Thymus (tissue), 11 donors: Measurements from ENCODE around the gene NAT9. TPM values are rescaled to one million over a fixed set of nuclear protein-coding genes. Genes with fewer than 3 reads are reported as not detected.

ENCODE experiments used
- DNase-seq, 9 donors: peaks; one replicate each; pipeline ENCODE4 v3.0.0-alpha.2; 2013; ENCODE audit warnings: low spot score in 9 of 9, low read depth in 6 of 9, missing footprints in 1 of 9
- H3K27ac ChIP-seq, 2 donors: one replicate each; pipeline ENCODE4 v1.5.1; 2013; ENCODE audit warnings: control low read depth in 1 of 2, low read depth in 1 of 2, low read length in 1 of 2, mild to moderate bottlenecking in 1 of 2, moderate library complexity in 1 of 2
- H3K27me3 ChIP-seq, 2 donors: one replicate each; pipeline ENCODE4 v1.5.1; 2013; ENCODE audit warnings: low read length in 1 of 2; ENCODE audit not compliant: control insufficient read depth in 2 of 2, insufficient read depth in 1 of 2
- H3K36me3 ChIP-seq, 2 donors: one replicate each; pipeline ENCODE4 v1.5.1; 2013; ENCODE audit warnings: low read length in 1 of 2, mild to moderate bottlenecking in 1 of 2, moderate library complexity in 1 of 2; ENCODE audit not compliant: control insufficient read depth in 2 of 2, insufficient read depth in 2 of 2
- H3K4me1 ChIP-seq, 2 donors: one replicate each; pipeline ENCODE4 v1.5.1; 2013; ENCODE audit warnings: low read length in 2 of 2; ENCODE audit not compliant: control insufficient read depth in 2 of 2, insufficient read depth in 2 of 2
- H3K4me3 ChIP-seq, 2 donors: one replicate each; pipeline ENCODE4 v1.5.1; 2013; ENCODE audit warnings: low read length in 2 of 2, control low read depth in 1 of 2, mild to moderate bottlenecking in 1 of 2
- H3K9me3 ChIP-seq, 2 donors: one replicate each; pipeline ENCODE4 v1.5.1; 2013; ENCODE audit warnings: low read length in 1 of 2, mild to moderate bottlenecking in 1 of 2; ENCODE audit not compliant: control insufficient read depth in 2 of 2, insufficient read depth in 1 of 2
- WGBS: extraction: QIAGEN DNeasy Blood & Tissue Kit; methylation state at CpG from one replicate; pipeline ENCODE4 v1.1.7; 2013; 5-methylcytosine and 5-hydroxymethylcytosine counted together
- polyA plus RNA-seq: library from polyadenylated mRNA; stranded (reverse); fragments of 200-250 nt; gene quantifications from one replicate; pipeline ENCODE4 v1.2.3, GENCODE V29; 2013
- total RNA-seq: library from RNA; stranded (reverse); fragments of 120-200 nt; gene quantifications from one replicate; pipeline ENCODE4 v1.2.4, GENCODE V29; 2013
- donor health status: healthy.

Gene NAT9
- total and polyA plus RNA-seq, 2 donors: 17.8 to 31.1 TPM

DNA sequence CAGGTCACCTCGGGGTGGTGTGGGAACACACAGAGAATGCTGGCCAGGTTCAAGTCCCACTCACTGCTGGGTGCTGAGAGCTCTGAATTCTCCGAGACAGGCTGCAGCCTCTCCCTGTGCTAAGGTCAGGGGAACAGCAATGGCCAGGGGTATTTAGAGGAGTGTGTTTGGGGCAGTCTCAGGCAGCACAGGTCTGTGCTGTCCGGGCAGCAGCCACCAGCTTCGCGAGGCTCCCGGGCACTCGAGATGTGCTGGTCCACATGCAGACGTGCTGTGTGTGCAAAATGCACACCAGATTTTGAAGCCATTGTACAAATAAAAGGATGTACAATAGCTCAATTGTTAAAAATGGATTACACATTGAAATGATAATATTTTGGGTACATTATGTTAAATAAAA is 20.6 kb downstream of the NAT9 start:
- WGBS: 97% methylated on average over 8 of the region's 8 CpGs
- Histone ChIP-seq H3K4me3 (no peak overlapping the region), H3K9me3 (peaks cover 0 to 6% of the 10 kb centered on the region in 2 donors), H3K4me1 (peaks cover 56 to 76% of the 10 kb centered on the region in 2 donors), H3K36me3 (peaks cover 11 to 23% of the 10 kb centered on the region in 2 donors), H3K27me3 (no peaks in the 10 kb centered on the region), H3K27ac (no peak overlapping the region)
- DNase-seq: no peak

DNA sequence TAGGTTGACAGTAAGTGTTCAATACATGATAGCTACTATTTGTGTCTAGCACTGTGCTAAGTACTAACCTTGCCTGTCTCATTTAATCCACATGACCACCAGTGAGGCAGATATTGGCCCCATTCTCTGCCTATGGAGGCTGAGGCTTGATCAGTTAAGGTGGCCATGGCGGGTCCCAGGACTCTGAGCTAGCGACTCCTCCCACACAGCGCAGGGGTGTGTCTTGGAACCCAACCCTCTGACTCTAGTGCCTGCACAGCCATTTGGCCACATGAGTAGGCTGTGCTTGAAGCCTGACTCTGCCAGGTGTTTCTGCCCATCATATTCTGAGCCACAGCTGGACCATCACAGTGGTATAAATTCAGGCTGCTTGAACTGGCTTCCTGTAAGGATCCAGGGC is 21.3 kb downstream of the NAT9 start:
- WGBS: 95% methylated on average over 3 of the region's 3 CpGs
- no peak overlapping the region for H3K4me3 ChIP-seq
- no peak for DNase-seq
- no peaks in the 10 kb centered on the region for H3K27me3 ChIP-seq
- H3K27ac ChIP-seq: no peak overlapping the region
- peaks cover 0 to 6% of the 10 kb centered on the region in 2 donors for H3K9me3 ChIP-seq
- peaks cover 55 to 76% of the 10 kb centered on the region in 2 donors for H3K4me1 ChIP-seq
- H3K36me3 ChIP-seq: peaks cover 11 to 23% of the 10 kb centered on the region in 2 donors

DNA sequence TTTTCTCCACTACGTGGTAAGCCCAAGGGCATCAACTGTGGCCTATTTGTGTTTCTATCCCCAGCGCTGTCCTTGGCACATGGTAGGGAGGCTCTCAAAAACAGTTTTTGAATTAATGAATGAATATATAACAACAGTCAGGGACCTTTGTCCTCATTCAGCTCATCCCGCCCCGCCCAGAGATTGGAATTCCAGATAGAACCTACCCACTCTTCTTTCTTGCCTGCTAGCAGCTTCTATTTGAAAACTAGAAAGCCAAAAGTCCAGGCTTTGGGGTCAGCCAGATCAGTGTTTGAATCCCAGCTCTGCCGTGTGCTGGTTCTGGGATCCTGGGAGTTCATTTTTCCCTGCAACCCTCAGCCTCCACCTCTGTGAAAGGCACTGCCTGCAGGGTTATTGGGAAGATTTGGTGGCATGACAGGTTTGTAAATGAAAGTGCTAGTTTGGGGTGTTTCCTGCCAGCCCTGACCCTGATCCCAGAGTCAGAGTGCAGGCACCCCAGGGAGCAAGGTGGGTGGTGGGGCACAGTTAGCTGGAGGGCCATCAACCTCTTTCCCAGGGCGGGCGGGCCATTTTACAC is 23.2 kb downstream of the NAT9 start:
- peaks cover 0 to 4% of the 10 kb centered on the region in 2 donors for H3K27me3 ChIP-seq
- no peak for DNase-seq
- peaks cover 37 to 58% of the 10 kb centered on the region in 2 donors for H3K4me1 ChIP-seq
- H3K9me3 ChIP-seq: peaks cover 0 to 6% of the 10 kb centered on the region in 2 donors
- no peak overlapping the region for H3K27ac ChIP-seq
- WGBS: 97% methylated on average over 7 of the region's 7 CpGs
- peaks cover 11 to 23% of the 10 kb centered on the region in 2 donors for H3K36me3 ChIP-seq
- H3K4me3 ChIP-seq: no peak overlapping the region

DNA sequence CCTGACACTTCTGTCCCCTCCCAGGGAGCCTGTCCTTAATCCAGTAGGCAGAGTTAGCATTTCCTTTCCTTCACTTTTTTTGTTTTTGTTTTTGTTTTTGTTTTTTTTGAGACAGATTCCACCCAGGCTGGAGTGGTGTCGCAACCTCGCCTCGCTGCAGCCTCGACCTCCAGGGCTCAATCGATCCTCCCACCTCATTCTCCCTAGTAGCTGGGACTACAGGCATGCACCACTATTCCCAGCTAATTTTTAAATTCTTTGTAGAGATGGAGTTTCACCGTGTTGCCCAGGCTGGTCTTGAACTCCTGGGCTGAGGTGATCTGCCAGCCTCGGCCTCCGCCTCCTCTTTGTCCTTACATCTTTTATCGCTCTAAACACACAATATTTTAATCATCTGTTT is 23.7 kb downstream of the NAT9 start:
- peaks cover 37 to 58% of the 10 kb centered on the region in 2 donors for H3K4me1 ChIP-seq
- peaks cover 0 to 4% of the 10 kb centered on the region in 2 donors for H3K27me3 ChIP-seq
- peaks cover 8 to 23% of the 10 kb centered on the region in 2 donors for H3K36me3 ChIP-seq
- no peak overlapping the region for H3K27ac ChIP-seq
- peaks cover 0 to 6% of the 10 kb centered on the region in 2 donors for H3K9me3 ChIP-seq
- no peak for DNase-seq
- H3K4me3 ChIP-seq: no peak overlapping the region
- WGBS: 97% methylated on average over 9 of the region's 9 CpGs

DNA sequence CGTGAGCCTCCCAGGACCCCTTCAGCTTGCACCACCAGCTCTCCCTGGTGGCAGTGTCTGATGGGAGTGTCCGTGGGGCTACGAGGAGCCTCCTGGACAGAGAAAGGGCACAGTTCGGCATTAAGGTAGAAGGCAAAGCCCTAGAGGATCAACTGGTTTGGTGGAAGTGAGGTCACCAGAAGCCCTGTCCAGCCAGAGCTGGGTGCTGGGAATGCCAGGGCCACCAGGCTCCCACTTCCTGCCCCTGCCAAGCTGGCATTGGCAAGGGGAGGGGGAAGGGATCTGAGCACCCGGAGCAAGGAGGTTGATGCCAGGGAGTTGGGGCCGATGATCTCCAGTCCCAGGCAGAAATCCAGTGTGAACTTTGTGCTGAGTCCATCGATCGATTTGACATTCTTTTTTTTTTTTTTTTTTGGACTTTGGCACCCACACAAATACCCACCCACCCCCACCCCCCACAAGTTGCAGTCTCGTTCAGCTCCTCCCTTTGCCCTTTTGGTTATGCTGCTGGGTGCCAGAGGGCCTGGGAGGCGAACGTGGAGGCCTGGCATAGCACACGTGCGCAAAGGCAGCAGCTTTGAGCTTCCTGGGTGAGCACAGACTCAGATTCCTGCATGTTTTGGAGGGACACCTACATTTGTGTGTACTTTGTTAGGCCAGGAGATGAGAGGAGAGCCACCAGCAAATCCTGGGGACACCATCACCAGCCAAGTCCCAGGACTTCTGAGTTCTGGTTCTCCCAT is 25.6 kb downstream of the NAT9 start:
- Histone ChIP-seq H3K4me1 (peaks cover 33 to 57% of the 10 kb centered on the region in 2 donors), H3K9me3 (peaks cover 0 to 6% of the 10 kb centered on the region in 2 donors), H3K36me3 (peaks cover 6 to 15% of the 10 kb centered on the region in 2 donors), H3K4me3 (peak overlapping the region; percentile 87 to 94), H3K27ac (peak overlapping the region; percentile 6 to 69), H3K27me3 (peaks cover 0 to 4% of the 10 kb centered on the region in 2 donors)
- 14% methylated on average over 13 of the region's 13 CpGs for WGBS
- DNase-seq: peak in 1 of 9 donors; percentile 45

DNA sequence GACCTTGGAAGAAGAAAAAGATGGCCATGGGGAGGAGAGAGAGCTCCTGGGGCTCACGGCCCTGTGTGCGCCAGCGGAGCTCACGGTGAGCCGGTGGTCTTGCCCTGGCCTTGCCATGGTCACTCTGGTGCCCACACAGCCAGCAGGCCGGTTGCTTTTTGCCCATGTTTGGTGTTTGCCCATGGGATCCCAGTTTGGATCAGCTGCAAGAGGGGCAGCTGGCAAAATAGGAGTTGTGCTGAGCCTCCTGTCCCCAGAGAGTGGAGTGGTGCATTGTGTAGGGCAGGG is 26.2 kb downstream of the NAT9 start:
- Histone ChIP-seq H3K27me3 (peaks cover 0 to 4% of the 10 kb centered on the region in 2 donors), H3K4me3 (peak overlapping the region; percentile 87 to 94), H3K4me1 (peaks cover 33 to 56% of the 10 kb centered on the region in 2 donors), H3K36me3 (peaks cover 4 to 19% of the 10 kb centered on the region in 2 donors), H3K9me3 (peaks cover 0 to 6% of the 10 kb centered on the region in 2 donors), H3K27ac (no peak overlapping the region)
- WGBS: 12% methylated on average over 6 of the region's 6 CpGs
- DNase-seq: no peak

DNA sequence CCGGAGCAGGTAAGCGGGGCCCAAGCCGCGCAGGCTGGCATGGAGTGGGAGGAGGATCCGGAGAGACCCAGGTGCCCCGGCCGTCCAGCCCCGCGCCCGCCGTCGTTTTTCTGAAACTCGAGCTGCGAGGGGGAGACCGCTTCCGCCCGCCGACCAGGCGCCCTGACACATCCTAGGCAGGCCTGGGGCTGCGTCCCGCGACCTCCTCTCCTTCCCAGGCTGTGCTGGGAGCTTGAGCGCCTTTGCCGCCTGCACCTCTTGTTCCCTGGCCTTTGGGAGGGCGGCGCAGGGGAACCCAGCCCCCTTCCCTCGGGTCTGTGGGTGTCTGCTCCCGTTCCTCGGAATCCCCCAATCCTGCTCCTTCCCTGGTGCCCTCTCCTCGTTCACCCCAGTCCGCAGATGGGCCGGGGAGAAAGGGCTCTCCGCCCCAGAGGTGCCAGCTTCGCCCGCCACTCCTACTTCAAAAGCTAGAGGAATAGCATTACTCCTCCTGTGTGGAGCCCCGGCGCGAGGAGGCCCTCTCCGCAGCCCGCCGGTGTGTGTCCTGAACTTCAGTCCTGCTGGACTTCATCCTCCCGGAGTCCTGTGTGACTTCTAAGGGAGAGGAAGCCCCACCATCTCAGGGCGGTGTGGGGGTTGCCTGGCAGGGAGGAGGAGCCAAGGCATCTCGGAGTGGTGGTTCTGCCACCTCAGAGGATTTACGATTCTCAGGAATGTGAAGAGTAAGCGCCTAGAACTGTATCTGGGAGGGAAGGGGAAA is 26.7 kb downstream of the NAT9 start:
- WGBS: 1% methylated on average over 46 of the region's 46 CpGs
- peak in 2 of 9 donors; percentile 34 to 56 for DNase-seq
- peaks cover 3 to 17% of the 10 kb centered on the region in 2 donors for H3K36me3 ChIP-seq
- peaks cover 36 to 56% of the 10 kb centered on the region in 2 donors for H3K4me1 ChIP-seq
- H3K9me3 ChIP-seq: peaks cover 0 to 6% of the 10 kb centered on the region in 2 donors
- peak overlapping the region; percentile 87 to 94 for H3K4me3 ChIP-seq
- H3K27ac ChIP-seq: peak overlapping the region; percentile 60 to 87
- peaks cover 0 to 4% of the 10 kb centered on the region in 2 donors for H3K27me3 ChIP-seq

DNA sequence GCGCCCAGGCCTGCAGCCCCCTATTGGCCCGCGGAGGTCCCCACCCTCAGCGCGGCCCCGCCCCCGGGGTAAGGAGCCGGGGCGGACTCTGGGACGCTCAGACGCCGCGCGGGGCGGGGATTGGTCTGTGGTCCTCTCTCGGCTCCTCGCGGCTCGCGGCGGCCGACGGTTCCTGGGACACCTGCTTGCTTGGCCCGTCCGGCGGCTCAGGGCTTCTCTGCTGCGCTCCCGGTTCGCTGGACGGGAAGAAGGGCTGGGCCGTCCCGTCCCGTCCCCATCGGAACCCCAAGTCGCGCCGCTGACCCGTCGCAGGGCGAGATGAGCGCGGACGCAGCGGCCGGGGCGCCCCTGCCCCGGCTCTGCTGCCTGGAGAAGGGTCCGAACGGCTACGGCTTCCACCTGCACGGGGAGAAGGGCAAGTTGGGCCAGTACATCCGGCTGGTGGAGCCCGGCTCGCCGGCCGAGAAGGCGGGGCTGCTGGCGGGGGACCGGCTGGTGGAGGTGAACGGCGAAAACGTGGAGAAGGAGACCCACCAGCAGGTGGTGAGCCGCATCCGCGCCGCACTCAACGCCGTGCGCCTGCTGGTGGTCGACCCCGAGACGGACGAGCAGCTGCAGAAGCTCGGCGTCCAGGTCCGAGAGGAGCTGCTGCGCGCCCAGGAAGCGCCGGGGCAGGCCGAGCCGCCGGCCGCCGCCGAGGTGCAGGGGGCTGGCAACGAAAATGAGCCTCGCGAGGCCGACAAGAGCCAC is 27.4 kb downstream of the NAT9 start, which contains the start of gene NHERF1:
NHERF1 (plus strand) TSS at position 100 of the 750 bp plus-strand sequence; CDS start at position 319, 219 bp downstream.
- H3K27ac ChIP-seq: peak within 1 kb of the TSS; percentile 74 to 87
- peaks cover 0 to 4% of the 10 kb centered on the region in 2 donors for H3K27me3 ChIP-seq
- WGBS: under 1% methylated on average over 90 of the region's 90 CpGs
- peaks cover 41 to 62% of the 10 kb centered on the region in 2 donors for H3K4me1 ChIP-seq
- peaks cover 0 to 6% of the 10 kb centered on the region in 2 donors for H3K9me3 ChIP-seq
- peak within 1 kb of the TSS; percentile 87 to 94 for H3K4me3 ChIP-seq
- peaks cover 3 to 17% of the 10 kb centered on the region in 2 donors for H3K36me3 ChIP-seq
- DNase-seq: peak in 8 of 9 donors; percentile 56 to 95 (median 86)
